OCI-LY3 (cell line): ENCODE measurements around the gene ZNF519.

Experiments
- H2AFZ ChIP-seq: fragments of 200-600, 300-600 bp; shearing (Covaris generic); 2 replicates; pipeline ENCODE4 v1.6.0; 2014; ENCODE audit warnings: antibody characterized with exemption, low read depth, low read length
- H3K27ac ChIP-seq: fragments of 200-600, 300-600 bp; sonication (generic); 2 replicates; pipeline ENCODE4 v1.5.1; 2014; ENCODE audit warnings: mild to moderate bottlenecking, low read length, moderate library complexity, mixed read lengths
- H3K27me3 ChIP-seq: fragments of 200-600, 300-600 bp; sonication (generic); 2 replicates; pipeline ENCODE4 v1.6.1; 2014; ENCODE audit warnings: low read depth, low read length, mixed read lengths
- H3K36me3 ChIP-seq: fragments of 200-600, 300-600 bp; sonication (generic); replicated peaks from 2 replicates; pipeline ENCODE3; 2014; ENCODE audit warnings: low read depth, low read length, mixed read lengths
- H3K4me1 ChIP-seq: fragments of 300-600, 200-600 bp; sonication (generic); 2 replicates; pipeline ENCODE4 v1.6.1; 2014; ENCODE audit warnings: low read length, mixed read lengths
- H3K4me2 ChIP-seq: fragments of 200-600, 300-600 bp; sonication (generic); 2 replicates; pipeline ENCODE4 v1.6.1; 2014; ENCODE audit warnings: low read length, mixed read lengths
- H3K4me3 ChIP-seq: fragments of 300-600, 200-600 bp; sonication (generic); 2 replicates; pipeline ENCODE4 v1.5.1; 2014; ENCODE audit warnings: antibody characterized with exemption, mild to moderate bottlenecking, low read length, moderate library complexity
- H3K79me2 ChIP-seq: fragments of 300-600, 200-600 bp; shearing (Covaris generic); 2 replicates; pipeline ENCODE4 v1.6.1; 2014; ENCODE audit warnings: mild to moderate bottlenecking, low read length, mixed read lengths
- H3K9ac ChIP-seq: fragments of 300-600, 200-600 bp; shearing (Covaris generic); 2 replicates; pipeline ENCODE4 v1.6.0; 2014; ENCODE audit warnings: mild to moderate bottlenecking, low read length, moderate library complexity
- H3K9me3 ChIP-seq: fragments of 200-600, 300-600 bp; shearing (Covaris generic); 2 replicates; pipeline ENCODE4 v1.6.1; 2014; ENCODE audit warnings: low read length, mixed read lengths; ENCODE audit not compliant: insufficient read depth
- H4K20me1 ChIP-seq: fragments of 200-600, 300-600 bp; sonication (generic); 2 replicates; pipeline ENCODE4 v1.6.1; 2016; ENCODE audit warnings: low read length, mixed read lengths; ENCODE audit not compliant: insufficient read depth
- CTCF ChIP-seq: fragments of 200-600, 300-600 bp; sonication (generic); IDR thresholded peaks from 2 replicates; pipeline ENCODE4 v1.5.1; 2014; ENCODE audit warnings: antibody characterized with exemption, low read length, low read depth
- EZH2phosphoT487 ChIP-seq: fragments of 200-600 bp; shearing (Covaris generic); IDR thresholded peaks from 2 replicates; pipeline ENCODE4 v1.6.1; 2018; ENCODE audit warnings: antibody characterized with exemption, mixed run types, low read depth

The ZNF519 gene

GRCh38 chr18:14075196-14075595 lies 57.0 kb downstream of the ZNF519 start:
- H3K4me1 ChIP-seq, result no peaks in the 10 kb centered on the region
- H3K9me3 ChIP-seq, result no peaks in the 10 kb centered on the region
- no peak overlapping the region for H3K4me3 ChIP-seq
- H4K20me1 ChIP-seq, result no peaks in the 10 kb centered on the region
- no peak overlapping the region for H3K27ac ChIP-seq
- TF ChIP-seq CTCF (no peak), EZH2phosphoT487 (no peak)
- no peak overlapping the region for H3K4me2 ChIP-seq
- H3K27me3 ChIP-seq, result no peaks in the 10 kb centered on the region
- H2AFZ ChIP-seq, result no peak overlapping the region
- peaks cover 8% of the 10 kb centered on the region for H3K36me3 ChIP-seq
- H3K79me2 ChIP-seq, result no peaks in the 10 kb centered on the region
- no peak overlapping the region for H3K9ac ChIP-seq

DNA sequence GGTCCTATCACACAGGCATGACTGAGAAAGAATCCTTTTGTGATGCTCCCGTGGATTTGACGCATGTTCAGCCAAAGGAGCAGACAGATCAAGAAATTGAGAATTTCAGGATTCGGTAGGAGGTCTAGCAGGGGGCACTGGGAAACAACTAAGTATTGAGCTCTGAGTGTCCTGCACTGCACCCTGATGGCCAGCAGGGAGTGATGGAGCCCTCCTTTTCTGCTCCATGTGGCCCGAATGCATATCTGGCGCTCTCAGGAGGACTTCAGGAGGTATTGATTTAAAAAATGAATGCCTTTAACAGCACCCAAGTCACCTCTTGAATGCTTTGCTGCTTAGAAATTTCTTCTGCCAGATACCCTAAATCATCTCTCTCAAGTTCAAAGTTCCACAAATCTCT lies 58.0 kb downstream of the ZNF519 start:
- TF ChIP-seq CTCF, result peak; percentile 53
- no peak for TF ChIP-seq EZH2phosphoT487
- Histone ChIP-seq H3K27ac (no peak overlapping the region), H3K27me3 (no peaks in the 10 kb centered on the region), H3K9ac (no peak overlapping the region), H3K4me3 (no peak overlapping the region), H4K20me1 (no peaks in the 10 kb centered on the region), H3K79me2 (no peaks in the 10 kb centered on the region), H3K9me3 (no peaks in the 10 kb centered on the region), H3K4me1 (no peaks in the 10 kb centered on the region), H3K36me3 (peaks cover 8% of the 10 kb centered on the region), H3K4me2 (no peak overlapping the region), H2AFZ (no peak overlapping the region)

GRCh38 chr18:14053661-14054060 lies 78.6 kb downstream of the ZNF519 start:
- no peaks in the 10 kb centered on the region; the same call in 1 of the 2 replicates for H3K9me3 ChIP-seq
- no peak overlapping the region for H2AFZ ChIP-seq
- H3K9ac ChIP-seq, result no peak overlapping the region
- H3K4me1 ChIP-seq, result no peaks in the 10 kb centered on the region
- no peak for TF ChIP-seq EZH2phosphoT487
- no peak for TF ChIP-seq CTCF
- no peak overlapping the region for H3K27ac ChIP-seq
- no peaks in the 10 kb centered on the region for H3K27me3 ChIP-seq
- H3K79me2 ChIP-seq, result no peaks in the 10 kb centered on the region
- peaks cover 17% of the 10 kb centered on the region for H3K36me3 ChIP-seq
- no peaks in the 10 kb centered on the region for H4K20me1 ChIP-seq
- no peak overlapping the region for H3K4me2 ChIP-seq
- H3K4me3 ChIP-seq, result no peak overlapping the region
